22Rv1 (cell line): ENCODE results near the gene DCTN1.
A peak's percentile ranks its signal among the peaks of the same experiment; 100 is the strongest.

ENCODE experiments used
- H3K27ac ChIP-seq: fragments of 450-650 bp; 2 replicates; pipeline ENCODE4 v1.5.1; 2017
- ZFX ChIP-seq: fragments of 450-650 bp; IDR thresholded peaks from 2 replicates; pipeline ENCODE4 v1.6.1; 2017; ENCODE audit warnings: antibody characterized with exemption, borderline replicate concordance
- TF ChIP-seq, protein P1 (sequence below): fragments of 450-650 bp; IDR thresholded peaks from 2 replicates; pipeline ENCODE4 v1.5.1; 2017; ENCODE audit warnings: mild to moderate bottlenecking

Gene DCTN1

DNA sequence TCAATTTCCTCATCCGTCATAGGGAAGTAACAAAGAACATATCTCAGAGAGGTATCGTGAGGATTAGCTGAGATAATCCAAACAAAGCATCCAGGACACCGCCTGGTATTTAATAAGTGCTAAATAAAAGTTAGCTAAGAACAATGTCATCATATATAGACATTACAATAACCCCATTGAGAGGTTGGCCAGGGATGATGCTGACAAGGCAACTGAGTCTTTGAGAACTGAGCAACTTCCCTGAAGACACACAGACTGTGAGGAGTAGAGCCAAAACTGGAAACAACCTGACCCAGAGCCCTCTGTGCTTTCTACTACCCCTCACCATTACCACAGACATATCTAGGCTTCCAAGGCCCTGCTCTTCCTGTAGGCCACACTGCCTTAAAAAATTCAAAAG is 1.6 kb upstream of the DCTN1 start:
- TF ChIP-seq, protein P1, sequence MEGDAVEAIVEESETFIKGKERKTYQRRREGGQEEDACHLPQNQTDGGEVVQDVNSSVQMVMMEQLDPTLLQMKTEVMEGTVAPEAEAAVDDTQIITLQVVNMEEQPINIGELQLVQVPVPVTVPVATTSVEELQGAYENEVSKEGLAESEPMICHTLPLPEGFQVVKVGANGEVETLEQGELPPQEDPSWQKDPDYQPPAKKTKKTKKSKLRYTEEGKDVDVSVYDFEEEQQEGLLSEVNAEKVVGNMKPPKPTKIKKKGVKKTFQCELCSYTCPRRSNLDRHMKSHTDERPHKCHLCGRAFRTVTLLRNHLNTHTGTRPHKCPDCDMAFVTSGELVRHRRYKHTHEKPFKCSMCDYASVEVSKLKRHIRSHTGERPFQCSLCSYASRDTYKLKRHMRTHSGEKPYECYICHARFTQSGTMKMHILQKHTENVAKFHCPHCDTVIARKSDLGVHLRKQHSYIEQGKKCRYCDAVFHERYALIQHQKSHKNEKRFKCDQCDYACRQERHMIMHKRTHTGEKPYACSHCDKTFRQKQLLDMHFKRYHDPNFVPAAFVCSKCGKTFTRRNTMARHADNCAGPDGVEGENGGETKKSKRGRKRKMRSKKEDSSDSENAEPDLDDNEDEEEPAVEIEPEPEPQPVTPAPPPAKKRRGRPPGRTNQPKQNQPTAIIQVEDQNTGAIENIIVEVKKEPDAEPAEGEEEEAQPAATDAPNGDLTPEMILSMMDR: no peak
- TF ChIP-seq ZFX: no peak
- no peak overlapping the region for H3K27ac ChIP-seq

DNA sequence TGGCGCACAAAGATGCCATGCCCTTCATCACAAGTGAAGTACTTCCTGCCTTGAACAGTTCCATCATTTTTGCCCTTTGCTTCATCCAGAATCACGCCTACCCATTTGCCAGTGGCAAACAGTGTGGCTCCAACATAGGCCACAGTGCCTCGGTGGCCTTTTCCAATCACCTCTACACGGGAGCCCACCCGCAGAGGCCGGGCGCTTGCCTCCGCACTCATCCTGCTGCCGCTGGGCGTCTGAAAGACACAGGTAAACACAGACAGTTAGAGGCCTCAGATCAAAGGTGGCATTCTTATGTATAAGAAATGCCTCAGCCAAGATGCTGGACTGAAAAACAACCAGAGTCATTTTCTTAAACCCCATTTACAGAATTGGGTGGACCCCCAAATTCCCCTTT is 2.1 kb downstream of the DCTN1 start:
- no peak overlapping the region for H3K27ac ChIP-seq
- TF ChIP-seq, protein P1: no peak
- no peak for TF ChIP-seq ZFX

DNA sequence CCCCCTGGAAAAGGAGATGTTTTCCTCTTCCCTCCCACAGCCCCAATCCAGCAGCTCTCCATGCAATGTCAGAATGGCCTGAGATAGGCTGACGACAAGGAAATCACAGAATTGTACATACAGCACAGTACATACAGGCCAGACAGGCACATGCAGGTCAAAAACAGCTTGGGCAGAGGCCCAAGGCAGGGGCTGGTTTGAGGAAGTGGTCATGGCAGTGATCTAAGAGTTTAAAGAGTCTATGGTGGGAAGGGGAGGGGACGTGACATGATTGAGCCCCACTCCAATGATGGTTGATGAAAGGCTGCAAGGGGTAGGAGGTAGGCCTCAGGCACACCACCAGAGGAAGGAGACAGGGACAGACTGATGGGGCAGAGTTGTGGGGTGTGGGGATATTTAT is 4.3 kb downstream of the DCTN1 start:
- TF ChIP-seq, protein P1: no peak
- TF ChIP-seq ZFX: no peak
- 0 out of 2 replicates have a peak overlapping the region, but pooled peaks have one; percentile 67 for H3K27ac ChIP-seq

DNA sequence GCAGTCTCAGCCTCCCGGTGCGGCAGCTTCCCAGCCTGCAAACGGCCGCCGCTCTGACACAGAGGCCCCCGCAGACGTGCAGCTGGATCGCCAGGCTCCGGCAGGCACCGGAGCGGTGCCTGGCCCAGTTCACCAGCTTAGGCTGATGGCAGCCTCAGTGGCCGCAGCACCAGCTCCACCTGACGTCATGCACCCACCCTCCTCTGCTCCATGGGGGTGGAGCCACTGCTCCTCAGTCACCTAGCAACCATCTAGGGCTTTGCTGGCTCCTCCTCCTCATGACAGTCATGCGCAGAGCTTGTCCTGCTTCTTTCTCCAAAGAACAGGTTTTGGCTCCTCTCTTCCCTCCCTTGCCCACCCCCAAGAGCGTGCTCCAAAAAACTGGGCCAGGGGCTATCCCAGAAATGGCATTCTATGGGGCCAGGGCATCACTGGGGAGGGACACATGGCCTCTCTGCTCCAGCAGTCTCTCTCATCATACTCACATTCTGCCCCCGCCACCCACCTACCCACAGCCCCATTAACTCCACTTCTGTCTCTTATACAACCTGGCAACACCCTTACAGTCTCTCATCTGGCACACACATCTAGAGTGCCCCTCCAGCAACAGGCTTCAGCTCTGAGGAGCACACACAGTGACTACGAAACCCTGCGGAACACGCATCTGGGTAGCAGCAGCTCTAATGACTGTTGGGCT is 5.5 kb downstream of the DCTN1 start:
- TF ChIP-seq, protein P1: no peak
- no peak for TF ChIP-seq ZFX

DNA sequence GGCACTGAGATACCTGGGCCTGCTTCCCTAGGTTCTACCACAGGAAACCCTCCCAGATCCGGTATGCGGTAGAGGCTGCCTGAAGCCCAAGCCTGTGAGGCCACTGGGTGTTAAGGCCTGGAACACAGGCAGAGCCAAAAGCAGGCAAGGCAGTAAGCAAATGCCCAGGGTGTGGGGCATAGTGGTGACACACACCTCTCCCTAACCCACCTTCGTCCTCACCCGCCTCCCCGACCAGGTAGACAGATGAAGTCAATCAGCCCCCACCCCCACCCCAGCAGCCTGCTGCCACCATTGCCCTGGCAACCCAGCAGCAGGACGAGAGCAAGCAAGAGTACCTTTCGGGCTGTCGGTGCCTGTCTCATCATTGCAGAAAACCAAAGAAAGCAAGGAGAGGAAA is 6.1 kb downstream of the DCTN1 start:
- TF ChIP-seq ZFX: no peak
- TF ChIP-seq, protein P1: no peak
- peak overlapping the region; percentile 67 for H3K27ac ChIP-seq

More for the DNA sequence above, 5.5 kb downstream of the DCTN1 start:
- H3K27ac ChIP-seq: peak overlapping the region; percentile 67

DNA sequence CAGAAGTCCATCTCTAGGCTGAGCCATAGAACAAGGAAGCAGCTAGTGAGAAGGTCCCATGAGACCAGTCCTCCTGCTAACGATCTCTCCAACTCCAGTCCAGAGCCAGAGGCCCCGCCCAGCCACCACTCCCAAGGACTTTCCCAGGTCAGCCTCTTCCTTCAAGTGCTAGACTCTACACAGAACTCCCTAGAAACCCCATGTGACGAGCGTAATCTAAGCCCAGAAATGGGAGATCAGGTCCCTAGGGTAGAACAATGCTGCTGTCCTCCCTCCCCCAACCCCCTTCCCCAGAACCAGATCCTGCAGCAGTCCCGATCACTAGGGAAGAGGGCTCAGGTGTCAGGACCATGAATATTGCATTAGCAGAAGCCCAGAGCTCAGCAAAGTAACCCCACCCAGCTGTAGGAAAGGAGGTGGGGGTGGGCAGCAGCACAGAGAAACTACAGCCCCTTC is 6.9 kb downstream of the DCTN1 start:
- no peak for TF ChIP-seq ZFX
- TF ChIP-seq, protein P1: no peak

DNA sequence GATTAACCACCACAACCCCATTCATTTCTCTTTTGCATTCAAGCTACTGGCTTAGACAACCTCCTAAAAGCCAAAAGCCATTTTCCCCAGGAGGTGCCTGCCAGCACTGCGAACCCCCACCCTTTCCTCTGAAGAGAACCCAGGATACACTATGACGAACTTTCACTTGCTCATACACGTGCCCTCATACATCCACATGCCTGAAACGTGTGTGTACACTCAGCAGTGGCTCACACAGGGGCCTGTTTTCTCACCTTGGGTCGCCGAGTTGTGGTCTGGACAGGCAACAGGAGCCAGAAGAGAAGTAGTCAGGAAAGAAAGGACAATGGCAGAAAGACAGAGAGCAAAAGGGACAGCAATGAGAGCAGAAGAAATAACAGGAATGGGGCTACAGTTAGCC is 7.4 kb downstream of the DCTN1 start:
- TF ChIP-seq, protein P1: no peak
- TF ChIP-seq ZFX: no peak
- no peak overlapping the region for H3K27ac ChIP-seq

More for the DNA sequence above, 6.9 kb downstream of the DCTN1 start:
- H3K27ac ChIP-seq: peak overlapping the region; percentile 67
